Endothelial cell of umbilical vein (primary cell): Measurements from ENCODE around the gene GIGYF2. TPM values are rescaled to one million over a fixed set of nuclear protein-coding genes. Genes with fewer than 3 reads are reported as not detected.

Experiments used
- BruUV-seq: library from RNA; stranded (reverse); fragments of 400-500 nt; replicated peaks from 2 replicates; lab custom pipeline; 2021; lab: Mats Ljungman, UMichigan
- CTCF ChIA-PET: fragments of 300-600, 350-600 bp; sonication (Branson Sonifier 250); formaldehyde crosslinking; loops from one replicate; lab custom pipeline; 2021; ENCODE audit warnings: antibody characterized with exemption, inconsistent platforms; lab: Charles Lee
- POLR2A ChIA-PET: fragments of 300-600, 350-600 bp; sonication (Branson Sonifier 250); formaldehyde crosslinking; loops from one replicate; lab custom pipeline; 2021; ENCODE audit warnings: antibody characterized with exemption, inconsistent platforms; lab: Charles Lee
- DNase-seq: peaks from one replicate; pipeline ENCODE4 v3.0.0-alpha.2; 2011; ENCODE audit warnings: low read depth, low spot score
- FAIRE-seq: peaks from 2 replicates; lab custom pipeline; 2011; peaks lifted over from hg19 to GRCh38; lab: Jason Lieb, UNC
- H2AFZ ChIP-seq: 2 replicates; pipeline ENCODE4 v1.6.0; 2012; ENCODE audit warnings: low read depth, low read length, control low read depth, inconsistent platforms
- H3K27ac ChIP-seq: 2 replicates; pipeline ENCODE4 v1.5.1; 2011; ENCODE audit warnings: low read depth, mild to moderate bottlenecking, control low read depth, low read length, moderate library complexity; ENCODE audit not compliant: insufficient read depth
- H3K27me3 ChIP-seq, 2 experiments: 2 replicates each; pipeline versions ENCODE4 v1.6.0 to v1.6.1; 2011; ENCODE audit warnings: low read length in 2 of 2, mixed read lengths in 1 of 2; ENCODE audit not compliant: control insufficient read depth in 2 of 2, insufficient read depth in 2 of 2
- H3K36me3 ChIP-seq, 2 experiments: 2 replicates in 1 of 2; 3 replicates in 1 of 2; pipeline ENCODE4 v1.5.1; 2011; ENCODE audit warnings: low read length in 2 of 2, mild to moderate bottlenecking in 1 of 2, moderate library complexity in 1 of 2; ENCODE audit not compliant: control insufficient read depth in 2 of 2, insufficient read depth in 2 of 2; ENCODE audit errors: extremely low read depth in 1 of 2
- H3K4me1 ChIP-seq: 3 replicates; pipeline ENCODE4 v1.5.1; 2011; ENCODE audit warnings: mild to moderate bottlenecking, low read length; ENCODE audit not compliant: control insufficient read depth, insufficient read depth; ENCODE audit errors: extremely low read depth
- H3K4me2 ChIP-seq: 2 replicates; pipeline ENCODE4 v1.6.1; 2011; ENCODE audit warnings: low read length, control low read depth, mixed read lengths; ENCODE audit not compliant: insufficient read depth
- H3K4me3 ChIP-seq, 3 experiments: fragments of 200-600 bp in 1 of 3; sonication (generic), shearing (Covaris generic) in 1 of 3; replicated peaks in 1 of 3; 2 replicates each; pipeline ENCODE4 v1.5.1; 2011 to 2016; ENCODE audit warnings: control low read depth in 3 of 3, low read length in 3 of 3, mild to moderate bottlenecking in 2 of 3, inconsistent platforms in 1 of 3, low read depth in 1 of 3, moderate library complexity in 1 of 3; ENCODE audit not compliant: insufficient read depth in 1 of 3
- H3K79me2 ChIP-seq: 2 replicates; pipeline ENCODE4 v1.6.0; 2012; ENCODE audit warnings: low read length, inconsistent platforms; ENCODE audit not compliant: control insufficient read depth, insufficient read depth
- H3K9ac ChIP-seq: replicated peaks from 2 replicates; pipeline ENCODE3; 2011; ENCODE audit warnings: low read length, control low read depth; ENCODE audit not compliant: insufficient read depth; ENCODE audit errors: extremely low read depth
- H3K9me1 ChIP-seq: replicated peaks from 3 replicates; pipeline ENCODE4 v1.6.0; 2011; ENCODE audit warnings: mild to moderate bottlenecking, low read length; ENCODE audit not compliant: control insufficient read depth, insufficient read depth; ENCODE audit errors: extremely low read depth
- H3K9me3 ChIP-seq: replicated peaks from 2 replicates; pipeline ENCODE4 v1.5.1; 2012; ENCODE audit warnings: low read length, inconsistent platforms; ENCODE audit not compliant: control insufficient read depth, insufficient read depth
- H4K20me1 ChIP-seq: replicated peaks from 2 replicates; pipeline ENCODE3; 2011; ENCODE audit warnings: mild to moderate bottlenecking, low read length; ENCODE audit not compliant: control insufficient read depth, insufficient read depth; ENCODE audit errors: extremely low read depth
- EZH2 ChIP-seq: IDR thresholded peaks from 2 replicates; pipeline ENCODE4 v1.6.1; 2012; ENCODE audit warnings: borderline replicate concordance, low read depth, mild to moderate bottlenecking, moderate library complexity, low read length, inconsistent platforms; ENCODE audit not compliant: severe bottlenecking
- FOS ChIP-seq: IDR thresholded peaks from 2 replicates; pipeline ENCODE4 v1.6.1; 2011; ENCODE audit warnings: mild to moderate bottlenecking, low read length, moderate library complexity, borderline replicate concordance; ENCODE audit not compliant: insufficient read depth
- GATA2 ChIP-seq: IDR thresholded peaks from 2 replicates; pipeline ENCODE4 v1.7.0; 2011; ENCODE audit warnings: low read depth, mild to moderate bottlenecking, moderate library complexity, mixed read lengths, low read length; ENCODE audit not compliant: insufficient read length, insufficient read depth
- JUN ChIP-seq: IDR thresholded peaks from 2 replicates; pipeline ENCODE4 v1.6.1; 2011; ENCODE audit warnings: borderline replicate concordance, low read depth; ENCODE audit not compliant: insufficient read length, insufficient read depth
- MYC ChIP-seq: IDR thresholded peaks from one replicate; pipeline ENCODE4 v1.6.1; 2011; ENCODE audit warnings: mild to moderate bottlenecking, low read depth, low read length
- POLR2A ChIP-seq: IDR thresholded peaks from 2 replicates; pipeline ENCODE4 v1.6.1; 2012; ENCODE audit warnings: low read depth, mild to moderate bottlenecking, control low read depth, low read length
- POLR2AphosphoS5 ChIP-seq: IDR thresholded peaks from 2 replicates; pipeline ENCODE4 v1.6.1; 2012; ENCODE audit warnings: low read depth, mild to moderate bottlenecking, control low read depth, low read length, moderate library complexity; ENCODE audit not compliant: insufficient read depth
- dilution Hi-C: fragments of 300-500 bp; cut with MboI; formaldehyde crosslinking; loops from one replicate; pipeline ENCODE4 v1.15.0; 2019; ENCODE audit warnings: low sequenced_read_pairs; ENCODE audit not compliant: extremely low pct_ligation_motif_present
- intact Hi-C: fragments of 100-400 bp; cut with micrococcal nuclease; formaldehyde crosslinking; loops from one replicate; pipeline ENCODE4 v1.10.0; 2022
- polyA plus RNA-seq, 4 experiments: library from polyadenylated mRNA; depleted of rRNA in 3 of 4; stranded (reverse) in 3 of 4; unstranded in 1 of 4; fragments of >200 nt; gene quantifications; 2 replicates each; pipeline versions ENCODE4 v1.2.1 to v1.2.3, GENCODE V29; 2011 to 2012; ENCODE audit warnings: missing spikeins in 1 of 4
- total RNA-seq: library from RNA; stranded (reverse); gene quantifications from 2 replicates; pipeline ENCODE4 v1.2.3, GENCODE V29; 2021
- TF ChIP-seq, protein P1 (sequence below), 2 donors: IDR thresholded peaks; 1 replicate in 1 of 2; 2 replicates in 1 of 2; pipeline ENCODE4 v1.5.1; 2011; ENCODE audit warnings: low read length in 2 of 2, mild to moderate bottlenecking in 2 of 2, moderate library complexity in 2 of 2, control low read depth in 1 of 2, inconsistent platforms in 1 of 2, low read depth in 1 of 2; ENCODE audit not compliant: insufficient read depth in 1 of 2; ENCODE audit errors: extremely low read depth in 1 of 2
- TF ChIP-seq, protein P2 (sequence below): IDR thresholded peaks from 2 replicates; pipeline ENCODE4 v1.6.1; 2011; ENCODE audit not compliant: insufficient read depth, insufficient read length

The GIGYF2 gene
- total and polyA plus RNA-seq, 2 donors (not counting 3 experiments of a cell fraction or from before 2014, with no cell fraction given) = 22.9 to 56.4 TPM

- Histone ChIP-seq H3K27ac (no peak overlapping the region), H3K36me3 (no peaks in the 10 kb centered on the region), H3K27me3 (no peaks in the 10 kb centered on the region), H3K9me3 (no peaks in the 10 kb centered on the region), H3K4me1 (no peaks in the 10 kb centered on the region), H3K9ac (no peak overlapping the region), H2AFZ (no peak overlapping the region), H3K4me3 (no peak overlapping the region), H3K4me2 (no peak overlapping the region), H3K9me1 (no peaks in the 10 kb centered on the region), H4K20me1 (no peaks in the 10 kb centered on the region), H3K79me2 (no peaks in the 10 kb centered on the region)
- FAIRE-seq (no peak), DNase-seq (no peak)
- no TSS peak for BruUV-seq
- ChIA-PET CTCF (interaction anchor here (1.0 to 1.7 kb wide), 4 partner anchors 12 to 168 kb away, joined by 3 to 9 read pairs (median 6); no protein-coding TSS in a partner anchor), POLR2A (no interaction called here)
- dilution Hi-C loops (no loop called here), intact Hi-C loops (loop anchor here (10.0 kb wide), 1 partner anchor 168 kb away; no protein-coding TSS in a partner anchor)
- TF ChIP-seq POLR2A = no peak
- TF ChIP-seq MYC = no peak
- TF ChIP-seq, protein P1, sequence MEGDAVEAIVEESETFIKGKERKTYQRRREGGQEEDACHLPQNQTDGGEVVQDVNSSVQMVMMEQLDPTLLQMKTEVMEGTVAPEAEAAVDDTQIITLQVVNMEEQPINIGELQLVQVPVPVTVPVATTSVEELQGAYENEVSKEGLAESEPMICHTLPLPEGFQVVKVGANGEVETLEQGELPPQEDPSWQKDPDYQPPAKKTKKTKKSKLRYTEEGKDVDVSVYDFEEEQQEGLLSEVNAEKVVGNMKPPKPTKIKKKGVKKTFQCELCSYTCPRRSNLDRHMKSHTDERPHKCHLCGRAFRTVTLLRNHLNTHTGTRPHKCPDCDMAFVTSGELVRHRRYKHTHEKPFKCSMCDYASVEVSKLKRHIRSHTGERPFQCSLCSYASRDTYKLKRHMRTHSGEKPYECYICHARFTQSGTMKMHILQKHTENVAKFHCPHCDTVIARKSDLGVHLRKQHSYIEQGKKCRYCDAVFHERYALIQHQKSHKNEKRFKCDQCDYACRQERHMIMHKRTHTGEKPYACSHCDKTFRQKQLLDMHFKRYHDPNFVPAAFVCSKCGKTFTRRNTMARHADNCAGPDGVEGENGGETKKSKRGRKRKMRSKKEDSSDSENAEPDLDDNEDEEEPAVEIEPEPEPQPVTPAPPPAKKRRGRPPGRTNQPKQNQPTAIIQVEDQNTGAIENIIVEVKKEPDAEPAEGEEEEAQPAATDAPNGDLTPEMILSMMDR (IDR thresholded peaks at IDR 0.05; ENCODE audit: extremely low read depth in 1 of 2, insufficient read depth in 1 of 2, low read depth in 1 of 2, low read length in 2 of 2) = no peak
- no peak for TF ChIP-seq EZH2
- TF ChIP-seq JUN = no peak
- TF ChIP-seq POLR2AphosphoS5 = no peak
- TF ChIP-seq, protein P2, sequence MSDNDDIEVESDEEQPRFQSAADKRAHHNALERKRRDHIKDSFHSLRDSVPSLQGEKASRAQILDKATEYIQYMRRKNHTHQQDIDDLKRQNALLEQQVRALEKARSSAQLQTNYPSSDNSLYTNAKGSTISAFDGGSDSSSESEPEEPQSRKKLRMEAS = no peak
- TF ChIP-seq FOS = no peak
- no peak for TF ChIP-seq GATA2
Observed at GRCh38 chr2:232886632-232887031, 189.5 kb downstream of the GIGYF2 start.
